ENCODE measurements around the gene REC8.

GRCh38 chr14:24228902-24229301 is 57.0 kb downstream of the REC8 start:
- TF ChIP-seq POLR2AphosphoS5 (IDR thresholded peaks at IDR 0.05; ENCODE audit: low read depth, low read length) (no peak), REST (IDR thresholded peaks at IDR 0.05; ENCODE audit: insufficient read depth in 1 of 2, low read depth in 2 of 2, low read length in 1 of 2) (no peak), SIN3A (IDR thresholded peaks at IDR 0.05; ENCODE audit: borderline replicate concordance, insufficient read depth, low read depth, low read length) (no peak)
- TF ChIP-seq, protein P1, sequence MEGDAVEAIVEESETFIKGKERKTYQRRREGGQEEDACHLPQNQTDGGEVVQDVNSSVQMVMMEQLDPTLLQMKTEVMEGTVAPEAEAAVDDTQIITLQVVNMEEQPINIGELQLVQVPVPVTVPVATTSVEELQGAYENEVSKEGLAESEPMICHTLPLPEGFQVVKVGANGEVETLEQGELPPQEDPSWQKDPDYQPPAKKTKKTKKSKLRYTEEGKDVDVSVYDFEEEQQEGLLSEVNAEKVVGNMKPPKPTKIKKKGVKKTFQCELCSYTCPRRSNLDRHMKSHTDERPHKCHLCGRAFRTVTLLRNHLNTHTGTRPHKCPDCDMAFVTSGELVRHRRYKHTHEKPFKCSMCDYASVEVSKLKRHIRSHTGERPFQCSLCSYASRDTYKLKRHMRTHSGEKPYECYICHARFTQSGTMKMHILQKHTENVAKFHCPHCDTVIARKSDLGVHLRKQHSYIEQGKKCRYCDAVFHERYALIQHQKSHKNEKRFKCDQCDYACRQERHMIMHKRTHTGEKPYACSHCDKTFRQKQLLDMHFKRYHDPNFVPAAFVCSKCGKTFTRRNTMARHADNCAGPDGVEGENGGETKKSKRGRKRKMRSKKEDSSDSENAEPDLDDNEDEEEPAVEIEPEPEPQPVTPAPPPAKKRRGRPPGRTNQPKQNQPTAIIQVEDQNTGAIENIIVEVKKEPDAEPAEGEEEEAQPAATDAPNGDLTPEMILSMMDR (IDR thresholded peaks at IDR 0.05): no peak
